Progenitor cell of endocrine pancreas (in vitro differentiated cells): Measurements from ENCODE around the gene FGFR2. TPM values are rescaled to one million over a fixed set of nuclear protein-coding genes. Genes with fewer than 3 reads are reported as not detected.
A peak's percentile ranks its signal among the peaks of the same experiment; 100 is the strongest.

Experiments used
- DNase-seq: peaks from one replicate; pipeline ENCODE4 v3.0.0; 2021; ENCODE audit warnings: low spot score; ENCODE audit not compliant: unreplicated experiment
- H3K27ac Mint-ChIP-seq: 2 replicates; pipeline ENCODE4 v1.8.0; 2021; ENCODE audit warnings: mild to moderate bottlenecking, moderate library complexity, mixed read lengths
- H3K27me3 Mint-ChIP-seq: 2 replicates; pipeline ENCODE4 v1.8.0; 2021; ENCODE audit warnings: mixed read lengths
- H3K36me3 Mint-ChIP-seq: 2 replicates; pipeline ENCODE4 v1.8.0; 2022; ENCODE audit warnings: mixed read lengths; ENCODE audit not compliant: insufficient read depth
- H3K4me1 Mint-ChIP-seq: 2 replicates; pipeline ENCODE4 v1.8.0; 2021; ENCODE audit warnings: low read depth, mixed read lengths
- H3K4me3 Mint-ChIP-seq: 2 replicates; pipeline ENCODE4 v1.8.0; 2021; ENCODE audit warnings: low read depth, mild to moderate bottlenecking, moderate library complexity, mixed read lengths
- H3K9me3 Mint-ChIP-seq: 2 replicates; pipeline ENCODE4 v1.8.0; 2021; ENCODE audit warnings: low read depth, mixed read lengths
- total RNA-seq: library from RNA; stranded (reverse); gene quantifications from 2 replicates; pipeline ENCODE4 v1.2.1, GENCODE V29; 2021
- TF ChIP-seq, protein P1 (sequence below): fragments of 200-600 bp; sonication (generic); IDR thresholded peaks from one replicate; pipeline ENCODE4 v1.5.0; 2021; ENCODE audit warnings: antibody characterized with exemption, mild to moderate bottlenecking; ENCODE audit not compliant: unreplicated experiment

Gene FGFR2
- total RNA-seq, 1 donor from 2014 or later, result 146 TPM

GRCh38 chr10:121610798-121611323 is 12.6 kb upstream of the FGFR2 start:
- Mint-ChIP-seq H3K4me1 (peaks cover 19% of the 10 kb centered on the region), H3K36me3 (no peaks in the 10 kb centered on the region), H3K27me3 (peaks cover 9% of the 10 kb centered on the region), H3K9me3 (no peaks in the 10 kb centered on the region), H3K4me3 (no peak overlapping the region), H3K27ac (no peak overlapping the region)
- TF ChIP-seq, protein P1, sequence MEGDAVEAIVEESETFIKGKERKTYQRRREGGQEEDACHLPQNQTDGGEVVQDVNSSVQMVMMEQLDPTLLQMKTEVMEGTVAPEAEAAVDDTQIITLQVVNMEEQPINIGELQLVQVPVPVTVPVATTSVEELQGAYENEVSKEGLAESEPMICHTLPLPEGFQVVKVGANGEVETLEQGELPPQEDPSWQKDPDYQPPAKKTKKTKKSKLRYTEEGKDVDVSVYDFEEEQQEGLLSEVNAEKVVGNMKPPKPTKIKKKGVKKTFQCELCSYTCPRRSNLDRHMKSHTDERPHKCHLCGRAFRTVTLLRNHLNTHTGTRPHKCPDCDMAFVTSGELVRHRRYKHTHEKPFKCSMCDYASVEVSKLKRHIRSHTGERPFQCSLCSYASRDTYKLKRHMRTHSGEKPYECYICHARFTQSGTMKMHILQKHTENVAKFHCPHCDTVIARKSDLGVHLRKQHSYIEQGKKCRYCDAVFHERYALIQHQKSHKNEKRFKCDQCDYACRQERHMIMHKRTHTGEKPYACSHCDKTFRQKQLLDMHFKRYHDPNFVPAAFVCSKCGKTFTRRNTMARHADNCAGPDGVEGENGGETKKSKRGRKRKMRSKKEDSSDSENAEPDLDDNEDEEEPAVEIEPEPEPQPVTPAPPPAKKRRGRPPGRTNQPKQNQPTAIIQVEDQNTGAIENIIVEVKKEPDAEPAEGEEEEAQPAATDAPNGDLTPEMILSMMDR, result no peak
- no peak for DNase-seq

- Mint-ChIP-seq H3K27me3 (peaks cover 9% of the 10 kb centered on the region), H3K4me3 (no peak overlapping the region), H3K9me3 (no peaks in the 10 kb centered on the region), H3K4me1 (peaks cover 18% of the 10 kb centered on the region), H3K27ac (peak overlapping the region; percentile 85), H3K36me3 (no peaks in the 10 kb centered on the region)
- TF ChIP-seq, protein P1, result no peak
- no peak for DNase-seq
Observed at GRCh38 chr10:121609426-121610380, 11.5 kb upstream of the FGFR2 start.

GRCh38 chr10:121608469-121609190 is 10.4 kb upstream of the FGFR2 start:
- peaks cover 9% of the 10 kb centered on the region for H3K27me3 Mint-ChIP-seq
- TF ChIP-seq, protein P1, result peak; percentile 96
- H3K9me3 Mint-ChIP-seq, result no peaks in the 10 kb centered on the region
- DNase-seq, result peak; percentile 72
- H3K36me3 Mint-ChIP-seq, result no peaks in the 10 kb centered on the region
- H3K4me3 Mint-ChIP-seq, result peak overlapping the region; percentile 16
- peak overlapping the region; percentile 16 for H3K27ac Mint-ChIP-seq
- peaks cover 18% of the 10 kb centered on the region for H3K4me1 Mint-ChIP-seq

DNA sequence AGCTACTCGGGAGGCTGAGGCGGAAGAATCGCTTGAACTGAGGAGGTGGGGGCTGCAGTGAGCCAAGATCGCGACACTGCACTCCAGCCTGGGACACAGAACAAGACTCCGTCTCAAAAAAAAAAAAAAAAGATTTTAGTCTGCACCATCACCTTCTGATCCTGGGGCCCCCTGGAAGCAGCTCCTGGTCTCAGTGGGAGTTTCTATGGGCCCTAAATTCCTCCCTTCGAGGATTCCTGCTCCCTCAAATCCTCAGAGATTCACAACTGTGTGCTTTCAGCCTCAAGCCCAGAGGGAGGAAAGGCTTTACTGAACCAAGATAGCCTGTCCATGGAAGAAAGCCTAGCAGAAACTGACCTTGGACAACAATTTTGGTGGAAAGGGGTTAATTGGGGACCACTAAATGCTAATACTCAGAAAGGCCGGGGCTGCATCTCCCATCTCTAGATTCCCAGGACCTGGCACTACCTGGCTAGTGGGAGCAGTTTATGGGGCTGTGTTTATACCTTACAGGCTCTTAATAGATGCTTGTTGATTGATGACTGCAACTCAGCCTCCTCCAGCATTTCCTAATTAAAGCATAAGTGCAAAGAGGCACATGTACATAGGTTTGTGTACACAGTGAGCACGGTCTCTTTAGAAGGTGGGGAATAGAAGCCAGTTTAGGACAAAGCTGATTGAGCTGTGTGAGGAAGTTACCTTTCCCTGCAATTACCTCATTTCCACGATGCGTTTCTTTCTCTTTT is 9.2 kb upstream of the FGFR2 start:
- H3K27ac Mint-ChIP-seq, result no peak overlapping the region

More for the DNA sequence above, 9.2 kb upstream of the FGFR2 start:
- DNase-seq, result no peak
- TF ChIP-seq, protein P1, result no peak
- no peak overlapping the region for H3K4me3 Mint-ChIP-seq
- H3K4me1 Mint-ChIP-seq, result peaks cover 18% of the 10 kb centered on the region
- no peaks in the 10 kb centered on the region for H3K9me3 Mint-ChIP-seq
- peaks cover 2% of the 10 kb centered on the region for H3K27me3 Mint-ChIP-seq
- no peaks in the 10 kb centered on the region for H3K36me3 Mint-ChIP-seq
